ENCODE measurements around the gene MAGOH. TPM values are rescaled to one million over a fixed set of nuclear protein-coding genes. Genes with fewer than 3 reads are reported as not detected.

MAGOH gene
- polyA plus RNA-seq, 3 donors, result 22.9 to 70.8 (median 69.2) TPM

GRCh38 chr1:53220962-53221286 is 17.4 kb downstream of the MAGOH start:
- Histone ChIP-seq H3K27me3 (ENCODE audit: control insufficient read depth in 2 of 2, insufficient read depth in 2 of 2, low read length in 2 of 2) (no peaks in the 10 kb centered on the region), H4K20me1 (ENCODE audit: insufficient read depth, low read length) (no peaks in the 10 kb centered on the region), H3K27ac (ENCODE audit: low read depth in 1 of 2, low read length in 2 of 2) (peak overlapping the region; percentile 45 to 88), H2AFZ (ENCODE audit: insufficient read depth, low read depth, low read length, poor library complexity, severe bottlenecking) (peak overlapping the region; percentile 98), H3K9me3 (replicated peaks in 1 of 2; ENCODE audit: control insufficient read depth in 1 of 2, insufficient read depth in 1 of 2, low read length in 2 of 2) (no peaks in the 10 kb centered on the region), H3K9ac (ENCODE audit: insufficient read depth, low read length, poor library complexity, severe bottlenecking) (peak overlapping the region; percentile 84), H3K4me2 (replicated peaks; ENCODE audit: extremely low read depth, low read length, poor library complexity, severe bottlenecking) (peak overlapping the region; percentile 77), H3K36me3 (replicated peaks in 1 of 2; ENCODE audit: control insufficient read depth in 1 of 2, insufficient read depth in 2 of 2, low read length in 2 of 2) (peaks cover 3 to 18% of the 10 kb centered on the region in 2 donors), H3K4me1 (ENCODE audit: control insufficient read depth in 1 of 2, insufficient read depth in 2 of 2, low read length in 2 of 2) (peaks cover 17 to 28% of the 10 kb centered on the region in 2 donors), H3K4me3 (replicated peaks in 1 of 3; ENCODE audit: low read depth in 2 of 3, low read length in 3 of 3) (peak overlapping the region; percentile 73 to 91 (median 88)), H3K79me2 (ENCODE audit: insufficient read depth, low read length) (peaks cover 13% of the 10 kb centered on the region)
- peak overlapping the region; percentile 87 to 94 for H3K4me3 Mint-ChIP-seq
- H3K36me3 Mint-ChIP-seq, result peaks cover 15 to 16% of the 10 kb centered on the region in 2 donors
- intact Hi-C loops (cut with micrococcal nuclease), result no loop called here
- H3K9me3 Mint-ChIP-seq, result no peaks in the 10 kb centered on the region
- peaks cover 0 to 3% (median 2%) of the 10 kb centered on the region in 3 donors for H3K27me3 Mint-ChIP-seq (ENCODE audit: low read depth in 3 of 3)
- 71% methylated on average over 1 of the region's 3 CpGs for WGBS (ENCODE audit: insufficient coverage)
- peaks cover 30% of the 10 kb centered on the region for H3K4me1 Mint-ChIP-seq
- no peak for TF ChIP-seq CTCF (IDR thresholded peaks at IDR 0.05)
- no peak for DNase-seq
- H3K27ac Mint-ChIP-seq, result peak overlapping the region; percentile 80 to 96 (median 89)

GRCh38 chr1:53220171-53220961 is 18.0 kb downstream of the MAGOH start, which contains the start of gene CZIB:
TSS of gene CZIB (minus strand) at chr1:53220634. CDS start at chr1:53220575, 59 bp downstream.
- peak within 1 kb of the TSS; percentile 73 to 91 (median 88) for H3K4me3 ChIP-seq (replicated peaks in 1 of 3; ENCODE audit: low read depth in 2 of 3, low read length in 3 of 3)
- peak within 1 kb of the TSS; percentile 84 for H3K9ac ChIP-seq (ENCODE audit: insufficient read depth, low read length, poor library complexity, severe bottlenecking)
- H3K27me3 ChIP-seq (ENCODE audit: control insufficient read depth in 2 of 2, insufficient read depth in 2 of 2, low read length in 2 of 2), result no peaks in the 10 kb centered on the region
- DNase-seq, result peak; percentile 74 to 79 (median 77)
- peaks cover 17 to 28% of the 10 kb centered on the region in 2 donors for H3K4me1 ChIP-seq (ENCODE audit: control insufficient read depth in 1 of 2, insufficient read depth in 2 of 2, low read length in 2 of 2)
- no peak for TF ChIP-seq CTCF (IDR thresholded peaks at IDR 0.05)
- peak within 1 kb of the TSS; percentile 98 for H2AFZ ChIP-seq (ENCODE audit: insufficient read depth, low read depth, low read length, poor library complexity, severe bottlenecking)
- Mint-ChIP-seq H3K27ac (peak within 1 kb of the TSS; percentile 87 to 96 (median 92)), H3K9me3 (no peaks in the 10 kb centered on the region), H3K36me3 (peaks cover 16% of the 10 kb centered on the region in 2 donors), H3K4me3 (peak within 1 kb of the TSS; percentile 87 to 94), H3K4me1 (peaks cover 33% of the 10 kb centered on the region), H3K27me3 (ENCODE audit: low read depth in 3 of 3) (peaks cover 0 to 3% (median 2%) of the 10 kb centered on the region in 3 donors)
- under 1% methylated on average over 57 of the region's 61 CpGs for WGBS (ENCODE audit: insufficient coverage)
- H3K36me3 ChIP-seq (replicated peaks in 1 of 2; ENCODE audit: control insufficient read depth in 1 of 2, insufficient read depth in 2 of 2, low read length in 2 of 2), result peaks cover 6 to 24% of the 10 kb centered on the region in 2 donors
- intact Hi-C loops (cut with micrococcal nuclease), result no loop called here
- peak within 1 kb of the TSS; percentile 64 to 88 for H3K27ac ChIP-seq (ENCODE audit: low read depth in 1 of 2, low read length in 2 of 2)
- H3K4me2 ChIP-seq (replicated peaks; ENCODE audit: extremely low read depth, low read length, poor library complexity, severe bottlenecking), result peak within 1 kb of the TSS; percentile 77
- H3K79me2 ChIP-seq (ENCODE audit: insufficient read depth, low read length), result peaks cover 13% of the 10 kb centered on the region
- no peaks in the 10 kb centered on the region for H4K20me1 ChIP-seq (ENCODE audit: insufficient read depth, low read length)
- no peaks in the 10 kb centered on the region for H3K9me3 ChIP-seq (replicated peaks in 1 of 2; ENCODE audit: control insufficient read depth in 1 of 2, insufficient read depth in 1 of 2, low read length in 2 of 2)
